A549 treated with CpdA at 1 μM for 4 hours (cell line): ENCODE results near the gene UBE2G2. TPM values are rescaled to one million over a fixed set of nuclear protein-coding genes. Genes with fewer than 3 reads are reported as not detected.

Source experiments
- total RNA-seq: library from RNA; stranded (reverse); fragments of 200-300 nt; extraction: Qiagen RNA extraction; gene quantifications from 5 replicates; pipeline ENCODE4 v1.2.3, GENCODE V29; 2022; ENCODE audit warnings: low read depth

Gene UBE2G2
- 27.5 to 44.4 TPM (median 33.4 TPM) in 5 replicates for total RNA-seq

GRCh38 chr21:44801468-44802395 lies at the start of gene UBE2G2:
TSS of gene UBE2G2 (minus strand) at chr21:44801820. CDS start at chr21:44801748, 72 bp downstream.

GRCh38 chr21:44817914-44818639 lies 16.5 kb upstream of the UBE2G2 start, which contains the start of gene SUMO3:
TSS of gene SUMO3 (minus strand) at chr21:44818062. CDS start at chr21:44817968, 94 bp downstream.

Other genes with a start within 250 kb of the UBE2G2 start
- not detected in 5 replicates for gene KRTAP10-3, start 243.0 kb downstream of the UBE2G2 start, total RNA-seq
- gene KRTAP10-4, start 228.1 kb downstream of the UBE2G2 start, total RNA-seq: not detected in 5 replicates
- gene KRTAP10-5, start 221.2 kb downstream of the UBE2G2 start, total RNA-seq: not detected in 5 replicates
- gene KRTAP10-6, start 209.3 kb downstream of the UBE2G2 start, total RNA-seq: not detected in 5 replicates
- gene KRTAP10-7, start 201.2 kb downstream of the UBE2G2 start, total RNA-seq: not detected in 5 replicates
- not detected in 5 replicates for gene KRTAP10-8, start 189.7 kb downstream of the UBE2G2 start, total RNA-seq
- not detected in 5 replicates for gene KRTAP10-9, start 174.7 kb downstream of the UBE2G2 start, total RNA-seq
- not detected in 5 replicates for gene KRTAP10-10, start 164.5 kb downstream of the UBE2G2 start, total RNA-seq
- gene KRTAP10-11, start 155.4 kb downstream of the UBE2G2 start, total RNA-seq: not detected in 5 replicates
- gene KRTAP12-4, start 147.2 kb downstream of the UBE2G2 start, total RNA-seq: not detected in 5 replicates
- gene KRTAP12-3, start 143.9 kb downstream of the UBE2G2 start, total RNA-seq: not detected in 5 replicates
- not detected in 5 replicates for gene KRTAP12-2, start 134.9 kb downstream of the UBE2G2 start, total RNA-seq
- not detected in 5 replicates for gene KRTAP12-1, start 119.7 kb downstream of the UBE2G2 start, total RNA-seq
- gene KRTAP10-12, start 104.6 kb downstream of the UBE2G2 start, total RNA-seq: not detected in 5 replicates
- gene TSPEAR, start 90.2 kb downstream of the UBE2G2 start, total RNA-seq: 0.04 TPM in 1 of 5 replicates, not detected in the others
- gene SUMO3, start 16.2 kb upstream of the UBE2G2 start, total RNA-seq: 54.2 to 66.2 TPM (median 65.0 TPM) in 5 replicates
- 88.1 to 104 TPM (median 99.0 TPM) in 5 replicates for gene PTTG1IP, start 71.9 kb upstream of the UBE2G2 start, total RNA-seq
- gene ITGB2, start 119.1 kb upstream of the UBE2G2 start, total RNA-seq: 0.66 to 1.3 TPM (median 0.76 TPM) in 5 replicates
- gene SLX9, start 138.2 kb upstream of the UBE2G2 start, total RNA-seq: 40.5 to 60.2 TPM (median 55.6 TPM) in 5 replicates